ENCODE measurements around the gene ARHGAP10. TPM values are rescaled to one million over a fixed set of nuclear protein-coding genes. Genes with fewer than 3 reads are reported as not detected.
A peak's percentile ranks its signal among the peaks of the same experiment; 100 is the strongest.
"Not testable (repeated sequence)": the region's sequence is repeated elsewhere in the genome, so short reads cannot be mapped to it uniquely, and the experiment has no call there.

The ARHGAP10 gene
- total and polyA plus RNA-seq, 3 donors from 2014 or later, result 17.4 to 108 (median 83.5) TPM

DNA sequence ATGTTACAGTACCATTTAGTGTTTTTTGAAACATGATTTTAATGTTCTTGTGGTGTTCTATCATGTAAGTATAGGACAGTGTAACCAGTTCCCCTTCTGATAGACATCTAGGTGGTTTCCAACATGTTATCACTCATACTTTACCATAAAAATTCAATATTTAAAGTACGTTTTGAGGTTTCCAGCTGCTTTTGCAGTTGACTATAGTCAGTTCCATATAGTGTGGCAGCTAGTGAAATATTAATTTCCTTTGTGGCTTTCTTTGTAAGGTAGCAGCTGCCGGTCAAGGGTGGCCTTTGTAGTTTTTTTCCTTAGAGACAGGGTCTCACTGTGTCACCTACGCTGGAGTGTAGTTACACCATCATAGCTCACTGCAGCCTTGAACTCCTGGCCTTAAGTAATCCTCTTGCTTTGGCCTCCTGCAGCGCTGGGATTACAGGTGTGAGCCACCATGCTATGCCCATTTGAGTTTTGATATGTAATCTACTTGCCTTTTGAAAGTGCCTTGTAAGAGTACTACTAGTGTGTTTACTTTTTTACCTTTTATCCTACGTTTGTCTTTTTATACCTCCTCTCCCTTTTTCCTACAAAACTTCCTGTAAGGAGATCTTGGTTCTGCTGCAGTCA lies 63.0 kb downstream of the ARHGAP10 start:
- Histone ChIP-seq H3K9me3 (no peaks in the 10 kb centered on the region), H3K27me3 (no peaks in the 10 kb centered on the region), H3K36me3 (ENCODE audit: low read depth, missing control alignments) (no peaks in the 10 kb centered on the region), H3K4me1 (peaks cover 18% of the 10 kb centered on the region), H3K27ac (no peak overlapping the region), H3K4me3 (no peak overlapping the region)
- TF ChIP-seq CTCF (IDR thresholded peaks at IDR 0.05) (no peak), POLR2A (IDR thresholded peaks at IDR 0.05) (no peak)
- DNase-seq, result no peak
- 63 to 80% methylated on average over 5 of the region's 5 CpGs for WGBS, 2 donors
- intact Hi-C loops (cut with DNase I; ENCODE audit: low total_unique reads), result no loop called here

DNA sequence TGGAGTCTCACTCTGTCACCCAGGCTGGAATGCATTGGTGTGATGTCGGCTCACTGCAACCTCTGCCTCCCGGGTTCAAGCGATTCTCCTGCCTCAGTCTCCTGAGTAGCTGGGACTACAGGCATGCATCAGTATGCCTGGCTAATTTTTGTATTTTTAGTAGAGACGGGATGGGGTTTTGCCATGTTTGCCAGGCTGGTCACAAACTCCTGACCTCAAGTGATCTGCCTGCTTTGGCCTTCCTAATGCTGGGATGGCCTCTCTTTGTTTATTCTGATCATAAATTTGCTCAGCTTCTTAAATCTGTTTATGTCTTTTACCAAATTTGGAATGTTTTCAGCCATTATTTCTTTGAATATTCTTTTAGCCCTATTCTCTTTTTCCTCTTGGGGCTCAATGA lies 67.2 kb downstream of the ARHGAP10 start:
- intact Hi-C loops (cut with DNase I; ENCODE audit: low total_unique reads); H3K36me3 ChIP-seq (ENCODE audit: low read depth, missing control alignments); H3K4me1 ChIP-seq; H3K9me3 ChIP-seq; DNase-seq; H3K4me3 ChIP-seq; H3K27me3 ChIP-seq; H3K27ac ChIP-seq: not testable (repeated sequence)
- 77 to 85% methylated on average over 4 of the region's 4 CpGs for WGBS, 2 donors

DNA sequence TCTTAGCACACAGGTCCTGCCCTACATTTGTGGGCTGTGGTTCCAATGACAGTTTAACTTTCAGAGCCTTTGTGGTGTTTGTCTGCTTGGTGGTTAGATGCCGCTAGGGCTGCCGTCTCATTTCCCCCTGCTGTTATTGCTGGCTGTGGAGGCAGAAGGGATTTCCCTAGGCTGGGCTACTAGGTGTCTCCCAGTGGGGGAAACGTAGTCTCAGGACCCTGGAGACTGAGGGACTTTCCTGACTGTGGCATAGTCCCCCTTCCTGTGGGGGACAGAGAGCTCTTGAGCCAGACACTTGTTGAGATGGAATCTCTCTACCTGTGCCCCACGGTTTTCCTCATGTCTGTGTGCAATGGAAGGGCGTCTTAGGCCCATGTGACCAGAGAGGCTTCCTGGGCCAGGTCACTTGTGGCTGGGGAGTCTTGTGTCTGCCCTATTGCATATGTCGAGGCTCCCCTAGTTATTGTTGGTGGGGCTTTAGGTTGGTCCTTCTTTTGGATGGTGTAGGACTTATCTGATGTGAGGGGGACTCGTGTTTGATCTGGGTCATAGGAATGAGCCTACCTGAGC lies 68.2 kb downstream of the ARHGAP10 start:
- H3K4me1 ChIP-seq, result peaks cover 8% of the 10 kb centered on the region
- TF ChIP-seq POLR2A (IDR thresholded peaks at IDR 0.05) (no peak), CTCF (IDR thresholded peaks at IDR 0.05) (no peak)
- DNase-seq, result no peak
- H3K27me3 ChIP-seq, result no peaks in the 10 kb centered on the region
- H3K27ac ChIP-seq, result no peak overlapping the region
- H3K4me3 ChIP-seq, result no peak overlapping the region
- no peaks in the 10 kb centered on the region for H3K36me3 ChIP-seq (ENCODE audit: low read depth, missing control alignments)
- H3K9me3 ChIP-seq, result no peaks in the 10 kb centered on the region
- intact Hi-C loops (cut with DNase I; ENCODE audit: low total_unique reads), result no loop called here
- WGBS, 2 donors, result 80 to 92% methylated on average over 2 to 7 of the region's 7 CpGs

DNA sequence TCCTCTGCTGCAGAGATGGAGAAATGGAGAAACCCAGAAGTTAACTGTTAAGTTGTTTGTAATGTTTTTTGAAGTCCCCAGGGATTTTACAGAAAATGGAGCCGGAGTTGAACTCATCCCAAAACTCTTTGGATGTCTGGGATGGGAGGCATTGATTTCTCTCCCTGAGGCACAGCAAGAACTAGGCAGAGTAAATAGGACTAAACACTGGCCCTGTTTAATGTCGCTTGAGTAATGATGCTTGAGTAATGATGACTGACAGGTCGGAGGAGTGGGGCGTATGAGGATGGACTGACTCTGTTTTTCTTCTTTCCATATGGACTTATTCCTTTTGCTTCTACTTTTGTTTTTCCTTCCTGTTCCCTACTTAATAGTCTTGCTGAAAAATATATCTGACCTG lies 69.9 kb downstream of the ARHGAP10 start:
- intact Hi-C loops (cut with DNase I; ENCODE audit: low total_unique reads), result no loop called here
- WGBS, 2 donors, result 78 to 80% methylated on average over 4 of the region's 4 CpGs
- H3K4me1 ChIP-seq, result peaks cover 8% of the 10 kb centered on the region

DNA sequence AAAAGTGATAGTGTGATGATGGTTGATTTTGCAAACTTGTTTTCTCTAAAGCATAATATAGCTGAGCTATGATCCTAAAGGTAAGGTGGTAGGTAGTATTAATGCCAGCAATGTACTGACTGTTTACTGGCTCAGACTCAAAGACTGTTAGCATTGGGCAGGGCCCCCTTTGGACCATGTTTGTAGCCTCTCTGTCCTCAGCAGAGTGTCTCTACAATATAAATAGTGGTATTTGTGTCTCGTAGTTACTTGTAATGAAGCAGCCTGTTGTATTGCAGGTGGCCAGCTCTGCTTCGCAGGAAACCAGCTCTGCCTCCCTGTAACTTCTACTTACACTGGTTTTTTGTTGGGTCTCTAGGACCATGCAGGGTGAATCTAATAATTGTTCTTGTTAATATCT lies 70.5 kb downstream of the ARHGAP10 start:
- intact Hi-C loops (cut with DNase I; ENCODE audit: low total_unique reads), result no loop called here
- TF ChIP-seq POLR2A (IDR thresholded peaks at IDR 0.05), result no peak
- no peak for TF ChIP-seq CTCF (IDR thresholded peaks at IDR 0.05)
- Histone ChIP-seq H3K27ac (no peak overlapping the region), H3K36me3 (ENCODE audit: low read depth, missing control alignments) (no peaks in the 10 kb centered on the region), H3K9me3 (no peaks in the 10 kb centered on the region), H3K27me3 (no peaks in the 10 kb centered on the region), H3K4me3 (no peak overlapping the region), H3K4me1 (peaks cover 8% of the 10 kb centered on the region)
- DNase-seq, result no peak
- 64 to 71% methylated on average over 2 of the region's 2 CpGs for whole genome bisulfite sequencing, 2 donors

More for the DNA sequence above, 69.9 kb downstream of the ARHGAP10 start:
- no peak for TF ChIP-seq CTCF (IDR thresholded peaks at IDR 0.05)
- no peak for TF ChIP-seq POLR2A (IDR thresholded peaks at IDR 0.05)
- Histone ChIP-seq H3K36me3 (ENCODE audit: low read depth, missing control alignments) (no peaks in the 10 kb centered on the region), H3K27ac (peak overlapping the region in 1 of 2 donors; percentile 7), H3K27me3 (no peaks in the 10 kb centered on the region), H3K4me3 (no peak overlapping the region), H3K9me3 (no peaks in the 10 kb centered on the region)
- no peak for DNase-seq

Data from testis (tissue), 3 donors.